Suprapubic skin (tissue), 4 donors: ENCODE data around the gene ROBO1. TPM values are rescaled to one million over a fixed set of nuclear protein-coding genes. Genes with fewer than 3 reads are reported as not detected.

Experiments used
- DNase-seq, 2 donors: peaks; one replicate each; pipeline ENCODE4 v3.0.0-alpha.2; 2019; ENCODE audit warnings: low spot score in 2 of 2
- H3K27ac ChIP-seq: fragments of 200-600 bp; sonication (generic); one replicate; pipeline ENCODE4 v1.5.1; 2019
- H3K27me3 ChIP-seq: fragments of 200-600 bp; sonication (generic); one replicate; pipeline ENCODE4 v1.5.1; 2019
- H3K36me3 ChIP-seq: fragments of 200-600 bp; sonication (generic); one replicate; pipeline ENCODE4 v1.5.1; 2019
- H3K4me1 ChIP-seq: fragments of 200-600 bp; sonication (generic); one replicate; pipeline ENCODE4 v1.5.1; 2019
- H3K4me3 ChIP-seq: fragments of 200-600 bp; sonication (generic); one replicate; pipeline ENCODE4 v1.5.1; 2019; ENCODE audit warnings: mild to moderate bottlenecking
- H3K9me3 ChIP-seq: fragments of 200-600 bp; sonication (generic); one replicate; pipeline ENCODE4 v1.5.1; 2019
- EP300 ChIP-seq: sonication (generic); formaldehyde crosslinking; IDR thresholded peaks from one replicate; pipeline ENCODE4 v1.6.1; 2017; ENCODE audit warnings: antibody characterized with exemption
- POLR2A ChIP-seq, 2 donors: fragments of 450-650 bp; IDR thresholded peaks; one replicate each; pipeline ENCODE4 v1.6.1; 2017; ENCODE audit warnings: antibody characterized with exemption in 2 of 2, mild to moderate bottlenecking in 2 of 2, moderate library complexity in 2 of 2
- POLR2AphosphoS5 ChIP-seq, 3 donors: sonication (generic); formaldehyde crosslinking; IDR thresholded peaks; one replicate each; pipeline ENCODE4 v1.6.1; 2017; ENCODE audit warnings: antibody characterized with exemption in 3 of 3
- WGBS: methylation state at CpG from one replicate; pipeline ENCODE4 v1.1.5; 2018; 5-methylcytosine and 5-hydroxymethylcytosine counted together
- total RNA-seq, 4 donors: library from RNA; depleted of rRNA; stranded (reverse); fragments of >200 nt; gene quantifications; one replicate each; pipeline ENCODE4 v1.1.0, GENCODE V29; 2016
- TF ChIP-seq, protein P1 (sequence below), 2 donors: fragments of 200-600 bp in 1 of 2; fragments of 450-650 bp in 1 of 2; sonication (generic) in 1 of 2; IDR thresholded peaks; one replicate each; pipeline ENCODE4 v1.5.1; 2016 to 2019; ENCODE audit warnings: antibody characterized with exemption in 2 of 2, mild to moderate bottlenecking in 1 of 2, moderate library complexity in 1 of 2

The ROBO1 gene
- total RNA-seq, 4 donors from 2014 or later = 67.7 to 80.3 (median 71.3) TPM

GRCh38 chr3:79297245-79297960, 470.4 kb downstream of the ROBO1 start:
- H3K36me3 ChIP-seq = no peaks in the 10 kb centered on the region
- TF ChIP-seq, protein P1, sequence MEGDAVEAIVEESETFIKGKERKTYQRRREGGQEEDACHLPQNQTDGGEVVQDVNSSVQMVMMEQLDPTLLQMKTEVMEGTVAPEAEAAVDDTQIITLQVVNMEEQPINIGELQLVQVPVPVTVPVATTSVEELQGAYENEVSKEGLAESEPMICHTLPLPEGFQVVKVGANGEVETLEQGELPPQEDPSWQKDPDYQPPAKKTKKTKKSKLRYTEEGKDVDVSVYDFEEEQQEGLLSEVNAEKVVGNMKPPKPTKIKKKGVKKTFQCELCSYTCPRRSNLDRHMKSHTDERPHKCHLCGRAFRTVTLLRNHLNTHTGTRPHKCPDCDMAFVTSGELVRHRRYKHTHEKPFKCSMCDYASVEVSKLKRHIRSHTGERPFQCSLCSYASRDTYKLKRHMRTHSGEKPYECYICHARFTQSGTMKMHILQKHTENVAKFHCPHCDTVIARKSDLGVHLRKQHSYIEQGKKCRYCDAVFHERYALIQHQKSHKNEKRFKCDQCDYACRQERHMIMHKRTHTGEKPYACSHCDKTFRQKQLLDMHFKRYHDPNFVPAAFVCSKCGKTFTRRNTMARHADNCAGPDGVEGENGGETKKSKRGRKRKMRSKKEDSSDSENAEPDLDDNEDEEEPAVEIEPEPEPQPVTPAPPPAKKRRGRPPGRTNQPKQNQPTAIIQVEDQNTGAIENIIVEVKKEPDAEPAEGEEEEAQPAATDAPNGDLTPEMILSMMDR (IDR thresholded peaks at IDR 0.05) = no peak
- TF ChIP-seq EP300 = no peak
- no peak for TF ChIP-seq POLR2AphosphoS5 (IDR thresholded peaks at IDR 0.05)
- TF ChIP-seq POLR2A (IDR thresholded peaks at IDR 0.05) = no peak
- no peak overlapping the region for H3K27ac ChIP-seq
- DNase-seq = no peak
- no peaks in the 10 kb centered on the region for H3K4me1 ChIP-seq
- H3K27me3 ChIP-seq = no peaks in the 10 kb centered on the region
- no peaks in the 10 kb centered on the region for H3K9me3 ChIP-seq
- 26% methylated on average over 1 of the region's 1 CpG for WGBS
- H3K4me3 ChIP-seq = no peak overlapping the region

DNA sequence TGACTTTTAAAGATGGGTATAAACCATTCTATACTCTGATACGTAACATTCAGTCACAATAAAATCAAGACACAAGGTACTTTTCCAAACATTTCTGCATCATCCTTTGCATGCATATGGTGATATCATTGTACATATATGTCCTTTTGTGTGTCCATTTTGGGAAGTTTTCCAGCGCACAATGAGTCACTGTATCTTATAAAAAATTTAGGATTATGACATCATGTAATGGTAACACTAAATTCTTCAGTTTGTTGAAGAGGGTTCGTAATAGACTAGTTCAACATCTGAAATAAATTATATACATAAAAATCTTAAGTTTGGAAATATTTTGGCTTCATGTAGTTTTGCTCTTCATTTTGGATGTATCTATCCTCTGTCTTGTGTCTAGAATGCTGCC, 480.9 kb downstream of the ROBO1 start:
- Histone ChIP-seq H3K36me3 (no peaks in the 10 kb centered on the region), H3K4me3 (no peak overlapping the region), H3K27ac (no peak overlapping the region), H3K9me3 (no peaks in the 10 kb centered on the region), H3K27me3 (no peaks in the 10 kb centered on the region), H3K4me1 (no peaks in the 10 kb centered on the region)
- TF ChIP-seq POLR2A (IDR thresholded peaks at IDR 0.05) = no peak
- TF ChIP-seq, protein P1 (IDR thresholded peaks at IDR 0.05) = no peak
- no peak for TF ChIP-seq EP300
- no peak for TF ChIP-seq POLR2AphosphoS5 (IDR thresholded peaks at IDR 0.05)
- 86% methylated on average over 3 of the region's 3 CpGs for WGBS
- DNase-seq = no peak

DNA sequence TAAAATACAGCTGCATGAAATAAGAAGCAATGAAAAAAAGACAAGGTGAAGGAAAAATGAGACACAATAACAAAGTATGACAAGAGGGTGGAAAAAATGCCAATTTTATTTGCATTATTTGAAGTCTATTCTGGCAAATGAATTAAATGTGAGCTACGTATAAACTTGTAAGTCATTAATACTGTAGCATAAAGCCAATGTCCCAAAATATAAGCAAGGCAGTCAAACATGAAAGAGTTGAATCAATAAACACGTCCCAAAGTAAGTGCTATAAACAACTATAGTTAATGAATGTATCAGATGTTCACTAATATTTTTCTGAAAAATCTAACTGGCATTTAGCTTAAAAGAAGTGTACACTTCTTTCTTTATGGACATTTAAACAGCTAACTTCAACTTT, 481.9 kb downstream of the ROBO1 start:
- H3K27me3 ChIP-seq = no peaks in the 10 kb centered on the region
- no peaks in the 10 kb centered on the region for H3K4me1 ChIP-seq
- TF ChIP-seq POLR2AphosphoS5 (IDR thresholded peaks at IDR 0.05) (no peak), EP300 (no peak), POLR2A (IDR thresholded peaks at IDR 0.05) (no peak)
- TF ChIP-seq, protein P1 (IDR thresholded peaks at IDR 0.05) = no peak
- WGBS = 75% methylated on average over 2 of the region's 2 CpGs
- no peak for DNase-seq
- no peaks in the 10 kb centered on the region for H3K36me3 ChIP-seq
- H3K4me3 ChIP-seq = no peak overlapping the region
- no peak overlapping the region for H3K27ac ChIP-seq
- no peaks in the 10 kb centered on the region for H3K9me3 ChIP-seq

DNA sequence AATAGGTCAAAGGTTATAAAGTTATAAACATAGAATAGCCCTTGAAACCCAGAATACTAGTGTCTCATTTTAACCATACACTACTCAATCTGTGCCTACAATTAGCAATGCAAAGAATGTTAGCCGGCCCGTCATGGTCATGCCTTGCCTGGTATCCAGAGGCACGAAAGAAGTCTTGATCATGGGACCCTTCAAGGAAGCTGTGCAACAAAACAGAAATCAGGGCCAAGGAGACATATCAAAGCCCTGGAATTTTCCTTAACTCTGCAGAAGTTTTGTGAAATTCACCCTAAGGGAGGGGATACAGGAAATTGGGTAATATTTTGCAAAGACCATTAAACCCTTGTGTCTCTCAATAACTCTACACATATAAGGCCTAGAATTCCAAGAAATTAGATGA, 482.4 kb downstream of the ROBO1 start:
- Histone ChIP-seq H3K4me1 (no peaks in the 10 kb centered on the region), H3K9me3 (no peaks in the 10 kb centered on the region), H3K27me3 (no peaks in the 10 kb centered on the region), H3K27ac (no peak overlapping the region), H3K36me3 (no peaks in the 10 kb centered on the region), H3K4me3 (no peak overlapping the region)
- no peak for DNase-seq
- TF ChIP-seq POLR2AphosphoS5 (IDR thresholded peaks at IDR 0.05) = no peak
- TF ChIP-seq POLR2A (IDR thresholded peaks at IDR 0.05) = no peak
- no peak for TF ChIP-seq EP300
- TF ChIP-seq, protein P1 (IDR thresholded peaks at IDR 0.05) = no peak
- WGBS = 83% methylated on average over 3 of the region's 3 CpGs

DNA sequence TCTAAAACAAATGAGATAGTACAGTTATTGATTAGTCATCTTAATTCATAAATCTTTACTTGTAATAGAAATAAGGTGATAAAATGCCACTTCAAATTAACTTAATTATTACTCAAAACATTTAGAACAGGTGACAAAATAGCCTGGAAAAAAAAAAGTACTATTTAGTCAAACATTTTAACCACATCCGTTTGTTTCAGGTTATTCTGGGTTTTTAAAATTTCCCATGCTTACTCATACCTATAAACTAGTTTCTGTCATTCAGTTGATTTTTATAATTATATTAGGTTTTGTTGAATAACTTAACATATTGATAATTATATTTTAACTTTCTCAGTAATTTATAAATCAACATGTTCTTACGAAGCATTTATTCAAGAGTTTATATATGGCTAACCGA, 483.0 kb downstream of the ROBO1 start:
- H3K27me3 ChIP-seq = no peaks in the 10 kb centered on the region
- TF ChIP-seq EP300 (no peak), POLR2AphosphoS5 (IDR thresholded peaks at IDR 0.05) (no peak), POLR2A (IDR thresholded peaks at IDR 0.05) (no peak)
- TF ChIP-seq, protein P1 (IDR thresholded peaks at IDR 0.05) = no peak
- no peaks in the 10 kb centered on the region for H3K4me1 ChIP-seq
- no peak overlapping the region for H3K27ac ChIP-seq
- WGBS = 89% methylated on average over 3 of the region's 3 CpGs
- no peaks in the 10 kb centered on the region for H3K36me3 ChIP-seq
- no peaks in the 10 kb centered on the region for H3K9me3 ChIP-seq
- no peak for DNase-seq
- H3K4me3 ChIP-seq = no peak overlapping the region
